SK-N-SH (cell line): ENCODE data around the gene PACSIN1.

Source experiments
- CHD2 ChIP-seq: fragments of 150-350 bp; IDR thresholded peaks from 2 replicates; pipeline ENCODE4 v1.6.1; 2018; ENCODE audit warnings: low read length; ENCODE audit not compliant: partially characterized antibody
- EP300 ChIP-seq, 2 experiments: IDR thresholded peaks; 2 replicates each; pipeline versions ENCODE4 v1.4.0 to v1.6.1; 2012; ENCODE audit warnings: borderline replicate concordance in 1 of 2, low read depth in 1 of 2, low read length in 1 of 2
- EZH2phosphoT487 ChIP-seq: fragments of 200-600 bp; sonication (generic); IDR thresholded peaks from 2 replicates; pipeline ENCODE4 v1.6.1; 2017; ENCODE audit warnings: low read depth, mixed run types, mild to moderate bottlenecking, antibody characterized with exemption, moderate library complexity, borderline replicate concordance
- MEF2A ChIP-seq: IDR thresholded peaks from 2 replicates; pipeline ENCODE4 v1.4.0; 2012; ENCODE audit warnings: low read depth, borderline replicate concordance
- POLR2AphosphoS5 ChIP-seq: IDR thresholded peaks from 2 replicates; pipeline ENCODE4 v1.6.1; 2012; ENCODE audit warnings: low read depth, low read length
- RFX5 ChIP-seq: IDR thresholded peaks from 2 replicates; pipeline ENCODE4 v1.6.1; 2012; ENCODE audit warnings: mild to moderate bottlenecking, improper control_type of control experiment, low read length
- TAF1 ChIP-seq: IDR thresholded peaks from 2 replicates; pipeline ENCODE4 v1.6.1; 2012; ENCODE audit warnings: low read depth, mild to moderate bottlenecking, low read length, moderate library complexity, borderline replicate concordance
- TF ChIP-seq, protein P1 (sequence below): fragments of 200-600 bp; sonication (generic); IDR thresholded peaks from 2 replicates; pipeline ENCODE4 v1.6.1; 2017; ENCODE audit warnings: antibody characterized with exemption, mild to moderate bottlenecking, moderate library complexity
- TF ChIP-seq, protein P2 (sequence below): IDR thresholded peaks from 2 replicates; pipeline ENCODE4 v1.6.1; 2012; ENCODE audit warnings: mild to moderate bottlenecking, low read depth, low read length, moderate library complexity

DNA sequence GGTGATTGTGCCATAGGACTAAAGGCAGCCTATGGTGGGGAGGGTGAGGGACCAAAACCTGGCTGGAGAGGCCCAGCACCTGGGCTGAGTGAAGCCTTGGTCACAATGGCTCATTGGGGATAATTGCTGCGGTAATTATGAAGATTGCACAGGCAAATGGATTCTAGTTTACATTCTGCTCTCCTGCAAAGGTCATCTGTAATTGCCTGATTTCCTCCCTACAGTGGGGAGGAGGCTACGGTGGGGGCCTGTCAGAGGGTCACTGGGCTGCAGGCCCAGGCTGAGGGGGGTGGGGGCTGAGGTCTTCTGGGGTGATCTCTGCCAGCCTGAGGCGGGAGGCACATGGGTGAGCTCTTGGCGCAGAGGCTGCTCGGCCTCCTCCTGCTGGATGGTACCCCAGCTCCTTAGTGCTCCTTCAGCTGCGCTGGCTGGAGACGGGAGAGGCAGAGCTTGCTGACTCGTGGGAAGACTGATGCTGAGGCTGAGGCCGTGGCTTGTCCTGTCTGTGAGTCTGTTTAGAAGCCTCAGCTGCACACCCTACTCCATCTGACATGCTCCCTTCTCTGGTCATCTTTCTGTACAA is 30.3 kb downstream of the PACSIN1 start:
- TF ChIP-seq RFX5 (no peak), EP300 (IDR thresholded peaks at IDR 0.05; ENCODE audit: borderline replicate concordance in 1 of 2, low read depth in 1 of 2, low read length in 1 of 2) (no peak), TAF1 (no peak), POLR2AphosphoS5 (no peak), MEF2A (no peak), EZH2phosphoT487 (no peak), CHD2 (no peak)
- TF ChIP-seq, protein P1, sequence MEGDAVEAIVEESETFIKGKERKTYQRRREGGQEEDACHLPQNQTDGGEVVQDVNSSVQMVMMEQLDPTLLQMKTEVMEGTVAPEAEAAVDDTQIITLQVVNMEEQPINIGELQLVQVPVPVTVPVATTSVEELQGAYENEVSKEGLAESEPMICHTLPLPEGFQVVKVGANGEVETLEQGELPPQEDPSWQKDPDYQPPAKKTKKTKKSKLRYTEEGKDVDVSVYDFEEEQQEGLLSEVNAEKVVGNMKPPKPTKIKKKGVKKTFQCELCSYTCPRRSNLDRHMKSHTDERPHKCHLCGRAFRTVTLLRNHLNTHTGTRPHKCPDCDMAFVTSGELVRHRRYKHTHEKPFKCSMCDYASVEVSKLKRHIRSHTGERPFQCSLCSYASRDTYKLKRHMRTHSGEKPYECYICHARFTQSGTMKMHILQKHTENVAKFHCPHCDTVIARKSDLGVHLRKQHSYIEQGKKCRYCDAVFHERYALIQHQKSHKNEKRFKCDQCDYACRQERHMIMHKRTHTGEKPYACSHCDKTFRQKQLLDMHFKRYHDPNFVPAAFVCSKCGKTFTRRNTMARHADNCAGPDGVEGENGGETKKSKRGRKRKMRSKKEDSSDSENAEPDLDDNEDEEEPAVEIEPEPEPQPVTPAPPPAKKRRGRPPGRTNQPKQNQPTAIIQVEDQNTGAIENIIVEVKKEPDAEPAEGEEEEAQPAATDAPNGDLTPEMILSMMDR = no peak
- TF ChIP-seq, protein P2, sequence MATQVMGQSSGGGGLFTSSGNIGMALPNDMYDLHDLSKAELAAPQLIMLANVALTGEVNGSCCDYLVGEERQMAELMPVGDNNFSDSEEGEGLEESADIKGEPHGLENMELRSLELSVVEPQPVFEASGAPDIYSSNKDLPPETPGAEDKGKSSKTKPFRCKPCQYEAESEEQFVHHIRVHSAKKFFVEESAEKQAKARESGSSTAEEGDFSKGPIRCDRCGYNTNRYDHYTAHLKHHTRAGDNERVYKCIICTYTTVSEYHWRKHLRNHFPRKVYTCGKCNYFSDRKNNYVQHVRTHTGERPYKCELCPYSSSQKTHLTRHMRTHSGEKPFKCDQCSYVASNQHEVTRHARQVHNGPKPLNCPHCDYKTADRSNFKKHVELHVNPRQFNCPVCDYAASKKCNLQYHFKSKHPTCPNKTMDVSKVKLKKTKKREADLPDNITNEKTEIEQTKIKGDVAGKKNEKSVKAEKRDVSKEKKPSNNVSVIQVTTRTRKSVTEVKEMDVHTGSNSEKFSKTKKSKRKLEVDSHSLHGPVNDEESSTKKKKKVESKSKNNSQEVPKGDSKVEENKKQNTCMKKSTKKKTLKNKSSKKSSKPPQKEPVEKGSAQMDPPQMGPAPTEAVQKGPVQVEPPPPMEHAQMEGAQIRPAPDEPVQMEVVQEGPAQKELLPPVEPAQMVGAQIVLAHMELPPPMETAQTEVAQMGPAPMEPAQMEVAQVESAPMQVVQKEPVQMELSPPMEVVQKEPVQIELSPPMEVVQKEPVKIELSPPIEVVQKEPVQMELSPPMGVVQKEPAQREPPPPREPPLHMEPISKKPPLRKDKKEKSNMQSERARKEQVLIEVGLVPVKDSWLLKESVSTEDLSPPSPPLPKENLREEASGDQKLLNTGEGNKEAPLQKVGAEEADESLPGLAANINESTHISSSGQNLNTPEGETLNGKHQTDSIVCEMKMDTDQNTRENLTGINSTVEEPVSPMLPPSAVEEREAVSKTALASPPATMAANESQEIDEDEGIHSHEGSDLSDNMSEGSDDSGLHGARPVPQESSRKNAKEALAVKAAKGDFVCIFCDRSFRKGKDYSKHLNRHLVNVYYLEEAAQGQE = no peak
